Right kidney (tissue), 1 donor: Measurements from ENCODE around the gene SEMA4A.
"Not testable (repeated sequence)": the region's sequence is repeated elsewhere in the genome, so short reads cannot be mapped to it uniquely, and the experiment has no call there.

Experiments used
- DNase-seq: peaks from one replicate; pipeline ENCODE4 v3.0.0-alpha.2; 2016

SEMA4A gene

DNA sequence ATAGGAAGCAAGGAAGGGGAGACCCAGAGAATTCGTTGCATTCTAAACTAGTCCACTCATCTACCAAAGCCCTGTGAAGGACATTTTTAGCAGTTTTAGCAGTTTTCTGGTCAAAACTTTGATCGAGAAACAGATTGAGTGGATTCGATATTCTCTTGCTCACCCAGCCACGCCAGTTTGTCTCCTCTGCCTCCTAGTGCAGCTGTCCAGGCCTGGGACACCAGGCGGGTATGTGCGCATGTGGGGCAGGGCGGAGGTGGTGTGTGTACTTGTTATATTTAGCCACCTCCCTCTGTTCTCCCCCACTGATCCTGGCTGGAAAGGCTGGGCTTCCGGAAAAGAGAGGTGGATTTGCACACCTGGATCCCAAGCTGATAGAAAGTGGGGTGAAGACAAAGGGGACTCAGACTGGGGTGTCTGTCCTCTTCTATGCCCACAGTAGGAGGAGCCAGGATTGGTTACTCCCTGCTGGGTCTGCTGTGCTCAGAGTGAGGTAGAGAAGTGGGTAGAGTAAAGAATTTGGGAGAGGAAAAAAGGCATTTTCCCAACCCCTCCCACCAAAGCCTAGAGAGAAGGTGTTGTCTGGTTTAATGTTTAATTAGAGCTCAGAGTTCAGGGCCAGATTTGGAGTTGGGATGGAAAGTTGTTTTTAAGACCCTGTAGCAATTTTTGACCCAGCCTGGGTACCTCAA, 35.1 kb upstream of the SEMA4A start:
- peak; percentile 36 for DNase-seq

DNA sequence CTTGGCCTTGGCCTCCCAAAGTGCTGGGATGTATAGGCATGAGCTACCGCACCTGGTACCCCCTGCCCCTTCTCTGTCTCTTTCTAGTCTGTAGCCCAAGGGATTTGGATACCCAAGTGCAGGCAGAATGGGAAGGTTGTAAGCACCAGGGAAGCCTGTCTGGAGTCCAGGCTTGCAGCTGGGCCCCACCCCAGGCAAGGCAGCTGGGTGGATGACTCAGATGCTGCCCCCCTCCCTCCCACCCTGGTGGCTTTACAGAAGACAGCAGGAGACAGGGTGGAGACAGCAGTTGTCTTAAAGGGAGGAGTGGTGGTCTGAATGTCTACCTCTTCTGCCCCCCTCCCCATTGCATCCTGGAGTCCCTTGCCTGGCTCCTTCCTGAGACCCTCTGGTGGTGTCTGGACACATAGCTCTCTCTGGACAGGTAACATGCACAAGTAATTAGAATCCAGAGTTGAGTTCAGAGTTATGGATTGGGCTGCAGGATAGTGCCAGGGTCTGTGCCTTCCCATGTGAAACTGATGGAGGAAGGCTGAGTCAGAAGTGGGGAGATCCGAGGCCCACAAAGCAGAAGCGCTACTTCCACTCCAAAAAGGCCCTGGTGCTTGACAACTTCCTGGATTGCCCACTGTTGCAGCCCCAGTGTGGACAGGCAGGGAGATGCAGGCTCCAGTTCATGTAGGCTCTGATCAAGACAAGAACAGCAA, 33.7 kb upstream of the SEMA4A start:
- DNase-seq, result no peak

DNA sequence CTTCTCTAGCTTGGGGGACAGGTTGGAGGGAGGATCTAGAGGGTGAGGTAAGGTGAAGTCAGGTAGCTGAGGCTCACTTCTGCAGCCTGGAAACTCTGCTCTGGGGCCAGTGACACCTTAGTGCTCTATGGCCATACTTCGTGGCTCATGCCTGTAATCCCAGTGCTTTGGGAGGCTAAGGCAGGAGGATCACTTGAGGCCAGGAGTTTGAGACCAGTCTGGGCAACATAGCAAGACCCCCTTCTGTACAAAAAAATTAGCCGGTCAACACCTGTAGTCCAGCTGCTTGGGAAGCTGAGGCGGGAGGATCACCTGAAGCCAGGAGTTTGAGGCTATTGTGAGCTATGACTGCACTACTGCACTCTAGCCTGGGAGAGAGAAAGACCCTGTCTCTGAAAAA, 33.1 kb upstream of the SEMA4A start:
- no peak for DNase-seq

DNA sequence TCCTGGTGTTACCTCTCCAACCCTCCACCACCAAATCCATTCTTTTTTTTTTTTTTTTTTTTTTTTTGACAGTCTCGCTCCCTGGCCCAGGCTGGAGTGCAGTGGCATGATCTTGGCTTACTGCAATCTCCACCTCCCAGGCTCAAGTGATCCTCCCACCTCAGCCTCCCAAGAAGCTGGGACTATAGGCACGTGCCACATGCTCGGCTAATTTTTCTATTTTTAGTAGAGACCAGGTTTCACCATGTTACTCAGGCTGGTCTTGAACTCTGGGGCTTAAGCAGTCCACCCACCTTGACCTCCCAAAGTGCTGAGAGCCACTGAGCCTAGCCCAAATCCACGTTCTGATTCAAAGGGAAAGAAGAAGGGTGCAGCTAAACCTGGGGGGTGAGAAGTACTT, 32.4 kb upstream of the SEMA4A start:
- DNase-seq, result not testable (repeated sequence)

DNA sequence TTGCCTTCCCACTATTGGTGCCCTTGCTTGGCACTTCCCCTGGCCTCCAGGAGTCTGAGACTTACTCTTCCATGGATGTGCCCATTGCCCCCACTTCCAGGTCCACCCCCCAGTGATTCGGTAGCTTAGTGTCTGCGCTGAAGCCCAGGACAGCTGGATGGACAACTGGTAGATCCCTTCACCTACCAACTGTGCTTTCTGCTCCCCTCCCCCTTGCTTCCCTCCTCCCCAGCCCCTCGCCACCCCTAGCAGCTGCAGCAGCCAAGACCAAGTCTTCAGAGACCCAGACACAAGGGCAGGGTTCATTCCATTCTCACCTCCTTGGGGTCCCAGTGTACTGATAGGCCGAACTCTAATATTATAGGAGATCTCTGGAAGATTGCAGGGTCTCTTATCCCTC, 31.9 kb upstream of the SEMA4A start:
- DNase-seq, result no peak

DNA sequence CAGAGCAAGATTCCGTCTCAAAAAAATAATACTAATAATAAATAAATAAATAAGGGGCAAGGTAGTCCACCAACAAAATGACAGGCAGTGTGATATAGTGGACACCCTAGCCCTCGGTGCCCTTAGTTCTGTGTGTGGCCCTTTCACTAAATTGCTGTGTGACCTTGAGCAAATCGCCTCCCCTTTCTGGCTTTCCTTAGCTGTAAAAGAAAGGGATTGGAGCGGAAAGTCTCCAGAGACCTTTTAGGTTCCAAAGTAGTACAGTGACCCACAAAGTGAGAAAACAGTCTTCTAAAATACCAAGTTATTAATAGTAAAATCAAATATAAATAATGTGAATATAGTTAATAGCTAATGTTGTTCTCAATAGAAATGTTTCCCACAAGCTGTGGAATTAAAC, 31.3 kb upstream of the SEMA4A start:
- no peak for DNase-seq

DNA sequence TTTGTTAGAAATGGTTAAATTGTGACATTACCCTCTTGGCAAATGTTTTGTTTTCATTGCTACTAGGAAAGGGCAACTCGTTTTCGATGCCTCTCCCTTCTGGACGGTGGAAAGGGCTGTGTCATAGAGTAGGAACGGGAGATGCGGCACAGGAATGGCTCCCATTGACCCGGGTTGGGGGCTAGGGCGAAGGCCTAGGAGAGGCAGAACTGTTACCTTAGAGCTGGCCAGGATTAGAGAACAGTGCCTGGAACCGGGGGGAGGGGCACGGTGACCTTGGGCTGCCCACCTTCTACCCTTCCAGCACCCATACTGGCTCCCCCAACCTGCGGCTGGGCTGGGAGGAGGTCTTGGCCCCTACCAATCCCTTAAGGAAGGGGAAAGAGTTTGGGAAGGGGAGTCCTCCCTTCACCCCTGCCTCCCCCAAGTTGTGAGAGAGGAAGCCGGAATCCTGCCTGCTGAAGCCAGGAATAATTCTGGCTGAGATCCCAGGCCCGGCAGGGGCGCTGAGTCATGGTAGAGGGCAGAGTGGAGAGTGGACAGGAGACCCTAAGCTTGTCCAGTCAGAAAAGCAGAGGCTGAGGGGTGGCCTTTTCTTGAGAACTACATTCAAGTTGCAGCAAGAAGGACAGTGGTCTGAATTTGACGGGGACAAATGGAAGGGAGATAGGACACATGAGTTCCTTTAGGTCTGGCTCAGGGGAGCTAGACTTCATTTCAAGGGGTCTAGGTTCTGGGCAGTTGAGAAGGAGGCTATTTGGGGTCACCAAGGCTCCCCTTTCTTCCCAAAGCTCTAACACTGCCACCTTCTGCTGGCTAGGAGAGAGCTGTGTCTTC, 30.6 kb upstream of the SEMA4A start:
- no peak for DNase-seq

DNA sequence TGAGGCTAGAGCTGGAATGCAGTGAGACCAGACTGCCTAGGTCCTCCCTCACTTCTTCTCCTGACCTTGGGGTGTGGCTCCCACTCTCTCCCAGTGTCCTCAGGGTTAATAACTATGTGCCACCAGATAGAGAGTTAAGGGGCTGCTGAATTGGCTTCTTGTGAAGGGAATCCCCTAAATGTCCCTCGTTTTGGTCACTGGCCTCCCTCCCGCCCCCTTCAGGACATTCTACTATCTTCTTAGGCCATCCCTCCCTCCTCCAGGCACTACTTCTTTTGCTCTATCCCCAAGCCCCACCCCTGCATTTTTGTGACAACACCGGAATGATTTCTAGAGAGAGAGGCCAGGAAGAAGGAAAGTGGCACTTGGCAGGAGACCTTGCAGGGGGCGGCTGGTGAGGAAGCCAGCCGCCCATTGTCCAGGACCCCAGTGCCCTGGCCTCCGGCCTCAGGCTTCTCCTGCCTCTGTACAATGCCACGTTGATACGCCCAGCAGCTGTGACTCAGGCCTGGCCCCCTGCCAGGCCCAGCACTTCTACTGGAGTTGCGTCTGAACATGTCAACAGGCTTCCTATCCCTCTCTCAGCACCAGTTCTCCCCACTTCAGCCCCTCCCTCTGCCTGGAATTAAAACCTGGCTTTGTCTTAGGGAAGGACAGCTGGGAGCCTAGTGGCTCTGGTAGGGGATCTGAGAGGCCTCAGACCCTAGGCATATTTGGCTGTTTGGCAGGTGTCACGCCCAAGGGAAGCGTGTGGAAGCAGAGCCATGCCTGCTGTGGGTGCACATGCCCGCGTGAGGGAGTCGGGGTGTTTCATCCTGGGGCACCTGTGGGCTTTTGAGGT, 29.8 kb upstream of the SEMA4A start:
- peak; percentile 75 for DNase-seq

DNA sequence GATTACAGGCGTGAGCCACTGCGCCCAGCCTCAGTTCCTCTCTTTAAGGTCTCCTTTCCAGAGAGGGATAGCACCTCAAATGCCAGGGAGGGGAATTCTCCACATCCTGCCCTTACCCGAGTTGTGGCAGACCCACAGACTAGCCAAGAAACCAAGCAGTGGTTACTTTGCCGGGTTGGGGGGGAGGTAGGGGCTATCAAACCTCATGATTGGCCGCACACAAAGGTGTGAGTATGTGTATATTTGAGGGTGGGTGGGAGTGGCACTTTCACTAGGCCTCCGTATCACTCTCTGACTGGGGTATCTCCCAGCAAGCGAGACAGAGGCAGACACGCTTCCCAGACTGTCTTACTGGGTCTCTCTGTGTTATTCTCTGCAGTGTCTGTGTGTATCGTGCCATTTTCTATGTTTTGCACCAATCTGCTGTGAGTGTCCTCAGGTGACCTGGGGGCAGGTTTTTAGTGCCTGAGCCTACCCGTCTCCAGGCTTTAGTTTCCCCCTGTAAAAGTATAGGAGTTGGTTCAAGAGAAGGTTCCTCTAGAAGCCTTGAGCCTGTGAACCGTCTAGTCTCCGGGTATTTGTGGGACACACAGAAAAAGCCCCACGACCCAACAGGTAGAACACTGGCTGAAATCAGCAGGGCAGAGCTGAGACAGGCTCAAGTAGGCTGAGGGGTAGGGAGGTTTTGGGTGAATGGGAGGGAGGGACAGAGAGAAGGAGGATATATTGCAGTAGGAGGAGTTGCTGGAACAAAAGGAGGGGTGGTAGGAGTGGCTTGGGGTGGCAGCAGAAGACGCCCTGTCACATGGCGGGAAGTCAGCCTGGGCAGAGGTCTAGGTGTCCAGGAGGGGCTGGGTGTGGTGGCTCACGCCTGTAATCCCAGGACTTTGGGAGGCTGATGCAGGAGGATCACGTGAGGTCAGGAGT, 28.6 kb upstream of the SEMA4A start:
- no peak for DNase-seq

DNA sequence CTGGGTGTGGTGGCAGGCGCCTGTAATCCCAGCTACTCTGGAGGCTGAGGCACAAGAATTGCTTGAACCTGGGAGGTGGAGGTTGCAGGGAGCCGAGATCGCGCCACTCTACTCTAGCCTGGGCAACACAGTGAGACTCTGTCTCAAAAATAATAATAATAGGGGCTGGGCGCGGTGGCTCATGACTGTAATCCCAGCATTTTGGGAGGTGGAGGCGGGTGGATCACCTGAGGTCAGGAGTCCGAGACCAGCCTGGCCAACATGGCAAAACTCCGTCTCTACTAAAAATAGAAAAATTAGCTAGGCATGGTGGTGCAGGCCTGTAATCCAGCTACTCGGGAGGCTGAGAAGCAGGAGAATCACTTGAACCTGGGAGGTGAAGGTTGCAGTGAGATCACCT, 27.8 kb upstream of the SEMA4A start:
- DNase-seq, result not testable (repeated sequence)

DNA sequence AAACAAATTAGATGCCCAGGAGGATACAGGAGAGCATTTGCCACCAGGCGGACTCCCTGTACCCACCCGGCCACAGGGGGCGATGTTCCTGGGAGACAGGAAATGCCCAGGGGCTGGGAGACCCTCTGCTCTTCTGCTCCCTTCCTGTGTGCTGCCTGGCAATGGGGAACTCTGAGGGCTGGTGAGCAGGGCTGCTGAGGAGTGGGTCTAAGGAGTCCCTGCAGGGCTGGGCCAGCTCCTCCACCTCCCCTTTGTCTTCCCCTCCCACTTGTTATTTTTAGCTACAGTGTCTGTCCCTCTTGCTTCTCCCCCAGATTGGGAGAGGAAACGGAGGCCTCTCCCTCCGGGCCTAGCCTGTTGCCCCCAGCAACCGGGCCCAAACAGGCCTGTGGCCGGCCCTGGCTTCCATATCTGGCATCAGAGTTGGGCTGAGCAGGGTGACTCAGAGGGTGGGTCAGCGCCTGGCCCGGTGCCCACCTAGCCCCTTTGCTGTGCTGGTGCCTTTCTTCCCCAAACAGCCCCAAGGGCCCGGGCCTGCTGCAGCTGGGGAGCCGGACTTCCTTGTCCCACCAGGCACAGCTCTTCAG, 27.2 kb upstream of the SEMA4A start:
- DNase-seq, result peak; percentile 67

DNA sequence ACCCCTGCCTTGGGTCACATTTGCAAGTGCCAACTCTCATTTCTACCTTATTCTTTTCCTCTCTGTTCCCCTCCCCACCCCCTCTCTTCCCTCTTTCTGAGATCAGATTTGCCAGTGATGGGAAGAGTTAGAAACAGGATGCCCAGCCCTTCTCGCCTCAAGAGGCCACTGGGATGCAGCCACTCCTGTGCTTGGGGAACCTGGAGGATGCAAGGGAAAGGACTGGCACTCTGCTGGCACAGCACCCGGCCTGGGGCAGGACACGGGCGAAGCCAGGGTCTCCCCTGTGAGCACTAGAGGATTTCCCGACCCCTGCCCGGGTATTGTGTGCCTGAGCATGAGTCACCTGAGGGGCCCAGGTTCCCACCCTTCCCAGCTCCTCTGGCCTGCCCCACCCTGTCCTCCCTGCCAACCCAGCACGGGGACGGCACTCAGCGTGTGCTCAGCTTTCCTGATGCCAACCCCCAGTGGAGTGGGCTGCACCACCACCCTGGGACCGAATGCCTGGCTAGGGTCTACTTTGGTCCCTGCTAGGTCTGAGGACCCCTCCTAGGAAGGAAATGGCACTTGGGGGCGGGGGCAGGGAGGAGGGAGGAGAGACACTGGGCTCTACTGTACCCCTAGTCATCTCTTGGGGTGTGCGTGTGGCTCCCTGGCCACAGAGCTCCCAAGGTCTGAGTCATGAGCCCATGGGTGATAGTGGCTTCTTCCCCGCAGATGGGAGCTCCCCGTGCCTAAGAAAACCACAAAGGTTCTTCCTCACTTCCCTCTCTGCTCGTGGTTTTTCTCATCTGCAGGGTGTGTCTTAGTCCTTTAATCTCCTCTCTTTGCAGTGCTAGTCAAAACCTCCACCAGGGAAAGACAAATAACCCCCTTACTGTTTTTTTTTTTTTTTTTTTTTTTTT, 26.5 kb upstream of the SEMA4A start:
- no peak for DNase-seq

DNA sequence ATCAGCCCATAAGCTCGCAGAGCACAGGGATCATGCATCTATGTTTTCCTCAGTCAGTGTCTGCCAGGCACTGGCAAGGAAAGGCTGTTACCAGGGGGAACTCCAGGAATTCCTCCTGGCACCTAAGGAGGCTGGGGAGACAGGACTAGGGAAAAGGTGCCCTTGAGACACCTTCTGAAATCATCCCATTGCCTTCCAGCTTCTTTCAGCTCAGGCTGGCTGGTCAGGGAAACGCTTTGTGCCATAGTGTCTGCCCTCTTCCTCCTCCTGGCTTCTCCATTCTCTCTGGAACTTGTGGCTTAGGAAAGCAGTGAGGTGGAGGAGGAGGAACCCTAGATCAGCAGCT, 25.1 kb upstream of the SEMA4A start:
- DNase-seq, result no peak

DNA sequence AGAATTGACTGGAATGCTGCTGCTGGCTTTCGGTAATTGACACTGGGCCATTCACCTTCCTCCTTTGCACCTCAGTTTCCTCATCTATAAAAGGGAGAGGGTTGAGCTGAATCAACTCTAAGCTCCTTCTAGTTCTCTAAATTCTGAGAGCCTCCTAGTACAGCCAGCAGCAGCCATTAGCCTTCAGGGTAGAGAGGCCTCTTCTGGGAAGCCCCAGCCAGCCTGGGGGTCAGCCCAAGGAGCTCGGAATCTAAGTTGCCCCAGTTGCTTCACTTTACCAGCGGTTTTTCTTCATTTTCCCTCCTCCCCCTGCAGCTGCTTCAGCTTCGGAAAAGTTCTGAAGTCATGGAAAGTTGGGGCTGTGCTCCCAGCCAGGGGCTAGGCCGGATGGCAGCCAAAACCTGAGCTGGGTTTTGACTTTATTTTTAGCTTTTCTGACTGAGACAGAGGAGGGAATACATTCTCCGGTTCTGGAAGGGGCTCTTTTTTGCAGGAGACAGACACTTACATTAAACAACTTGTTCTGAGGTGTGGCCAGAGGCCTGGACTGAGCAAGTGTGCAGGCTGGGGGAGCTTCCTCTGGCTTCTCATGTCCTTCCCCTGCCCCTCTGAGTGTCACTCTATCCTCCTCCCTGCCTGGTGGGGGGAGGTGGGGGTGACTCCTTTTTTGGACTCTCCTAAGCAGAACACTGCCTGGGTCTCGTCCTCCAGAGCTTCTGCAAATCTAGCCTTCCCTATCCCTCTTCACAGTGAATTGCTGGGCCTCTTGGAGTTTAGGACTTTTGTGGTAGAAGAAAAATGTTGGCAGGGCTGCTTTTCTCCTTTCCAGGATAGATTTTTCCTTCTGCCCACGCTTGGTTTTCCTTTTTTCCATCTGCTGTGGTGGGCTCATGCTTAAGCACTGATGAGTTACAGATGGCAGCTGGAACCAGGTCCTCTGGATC, 24.5 kb upstream of the SEMA4A start:
- DNase-seq, result peak; percentile 47

DNA sequence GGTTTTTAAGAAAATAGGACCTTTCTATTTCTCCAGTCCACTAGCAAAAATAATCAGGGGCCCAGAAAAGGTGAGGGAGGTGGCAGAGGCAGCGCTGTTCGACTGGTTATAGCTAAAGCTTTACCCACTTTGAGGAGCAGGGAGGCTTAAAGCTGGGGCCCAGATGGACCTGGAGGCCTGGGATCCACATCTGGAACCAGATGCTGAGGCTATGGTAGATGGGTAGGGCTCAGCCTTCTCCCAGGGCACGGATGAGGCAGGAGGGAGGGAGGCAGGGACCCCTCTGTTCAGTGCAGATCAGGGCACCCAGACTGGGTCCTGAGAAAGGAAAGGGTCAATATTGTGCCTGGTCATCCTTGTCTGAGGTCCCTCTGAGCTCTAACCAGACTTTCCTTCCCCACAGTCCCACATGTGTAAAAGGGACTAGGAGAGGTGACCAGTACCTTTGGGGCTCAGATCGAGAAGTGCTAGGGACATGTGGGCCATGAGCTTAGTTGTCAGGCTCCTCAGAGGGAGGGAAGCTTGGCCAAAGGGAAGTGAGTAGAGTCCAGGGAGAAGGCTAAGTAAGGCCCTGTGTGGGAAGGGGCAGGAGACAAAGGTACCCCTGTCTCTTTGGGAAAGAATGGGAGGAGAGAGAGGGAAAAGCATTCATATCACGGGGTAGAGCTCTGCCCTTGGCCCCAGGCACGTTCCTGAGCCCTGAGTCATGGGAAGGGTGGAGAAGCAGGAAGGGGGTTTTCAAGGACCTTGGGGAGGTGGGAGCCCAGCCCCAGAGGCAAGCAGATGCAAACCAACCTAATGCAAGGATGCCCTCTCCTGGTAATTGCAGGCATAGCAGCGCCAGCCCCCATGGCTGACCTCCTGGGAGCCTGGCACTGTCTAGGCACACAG, 23.5 kb upstream of the SEMA4A start:
- peak; percentile 71 for DNase-seq

DNA sequence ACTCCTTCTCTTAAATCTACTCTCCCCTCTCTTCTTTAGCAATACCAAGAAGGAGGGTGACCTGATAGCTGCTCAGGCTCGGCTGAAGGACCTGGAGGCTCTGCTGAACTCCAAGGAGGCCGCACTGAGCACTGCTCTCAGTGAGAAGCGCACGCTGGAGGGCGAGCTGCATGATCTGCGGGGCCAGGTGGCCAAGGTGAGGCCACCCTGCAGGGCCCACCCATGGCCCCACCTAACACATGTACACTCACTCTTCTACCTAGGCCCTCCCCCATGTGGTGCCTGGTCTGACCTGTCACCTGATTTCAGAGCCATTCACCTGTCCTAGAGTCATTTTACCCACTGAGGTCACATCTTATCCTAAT, 22.8 kb upstream of the SEMA4A start:
- DNase-seq, result no peak

DNA sequence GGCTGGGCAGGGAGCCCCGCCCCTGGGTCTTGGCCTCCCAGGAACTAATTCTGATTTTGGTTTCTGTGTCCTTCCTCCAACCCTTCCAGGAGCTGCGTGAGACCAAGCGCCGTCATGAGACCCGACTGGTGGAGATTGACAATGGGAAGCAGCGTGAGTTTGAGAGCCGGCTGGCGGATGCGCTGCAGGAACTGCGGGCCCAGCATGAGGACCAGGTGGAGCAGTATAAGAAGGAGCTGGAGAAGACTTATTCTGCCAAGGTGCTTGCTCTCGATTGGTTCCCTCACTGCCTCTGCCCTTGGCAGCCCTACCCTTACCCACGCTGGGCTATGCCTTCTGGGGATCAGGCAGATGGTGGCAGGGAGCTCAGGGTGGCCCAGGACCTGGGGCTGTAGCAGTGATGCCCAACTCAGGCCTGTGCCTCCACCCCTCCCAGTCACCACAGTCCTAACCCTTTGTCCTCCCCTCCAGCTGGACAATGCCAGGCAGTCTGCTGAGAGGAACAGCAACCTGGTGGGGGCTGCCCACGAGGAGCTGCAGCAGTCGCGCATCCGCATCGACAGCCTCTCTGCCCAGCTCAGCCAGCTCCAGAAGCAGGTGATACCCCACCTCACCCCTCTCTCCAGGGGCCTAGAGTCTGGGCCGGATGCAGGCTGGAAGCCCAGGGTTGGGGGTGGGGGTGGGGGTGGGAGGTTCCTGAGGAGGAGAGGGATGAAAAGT, 18.5 kb upstream of the SEMA4A start:
- no peak for DNase-seq
